Measurements from ENCODE around the gene JMJD4. TPM values are rescaled to one million over a fixed set of nuclear protein-coding genes. Genes with fewer than 3 reads are reported as not detected.

The JMJD4 gene
- total RNA-seq, 3 donors from 2014 or later, result 42.2 to 49.0 (median 45.4) TPM

- peak overlapping the region; percentile 92 for H3K4me3 Mint-ChIP-seq
- no peaks in the 10 kb centered on the region for H3K9me3 Mint-ChIP-seq
- H3K36me3 Mint-ChIP-seq (ENCODE audit: insufficient read depth), result peaks cover 5% of the 10 kb centered on the region
- ATAC-seq (peak in 1 of 2 donors; percentile 55), DNase-seq (no peak)
- no peaks in the 10 kb centered on the region for H3K27me3 Mint-ChIP-seq (ENCODE audit: low read depth)
- H3K4me1 Mint-ChIP-seq (ENCODE audit: low read depth), result peaks cover 39% of the 10 kb centered on the region
These were observed 610 bp upstream of the JMJD4 start for GRCh38 chr1:227735539-227736285.

GRCh38 chr1:227734546-227734855 is 601 bp downstream of the JMJD4 start:
- peak overlapping the region; percentile 92 for H3K4me3 Mint-ChIP-seq
- H3K4me1 Mint-ChIP-seq (ENCODE audit: low read depth), result peaks cover 36% of the 10 kb centered on the region
- H3K9me3 Mint-ChIP-seq, result no peaks in the 10 kb centered on the region
- ATAC-seq (peak; percentile 0 to 4), DNase-seq (no peak)
- H3K27me3 Mint-ChIP-seq (ENCODE audit: low read depth), result no peaks in the 10 kb centered on the region
- H3K36me3 Mint-ChIP-seq (ENCODE audit: insufficient read depth), result peaks cover 5% of the 10 kb centered on the region

GRCh38 chr1:227733751-227734545 is 1.2 kb downstream of the JMJD4 start:
- no peak for DNase-seq
- no peaks in the 10 kb centered on the region for H3K27me3 Mint-ChIP-seq (ENCODE audit: low read depth)
- peaks cover 42% of the 10 kb centered on the region for H3K4me1 Mint-ChIP-seq (ENCODE audit: low read depth)
- H3K36me3 Mint-ChIP-seq (ENCODE audit: insufficient read depth), result peaks cover 5% of the 10 kb centered on the region
- H3K9me3 Mint-ChIP-seq, result no peaks in the 10 kb centered on the region
- peak overlapping the region; percentile 92 for H3K4me3 Mint-ChIP-seq
- no peak for ATAC-seq

- peaks cover 47% of the 10 kb centered on the region for H3K4me1 Mint-ChIP-seq (ENCODE audit: low read depth)
- H3K27me3 Mint-ChIP-seq (ENCODE audit: low read depth), result no peaks in the 10 kb centered on the region
- H3K36me3 Mint-ChIP-seq (ENCODE audit: insufficient read depth), result peaks cover 4% of the 10 kb centered on the region
- H3K9me3 Mint-ChIP-seq, result no peaks in the 10 kb centered on the region
- ATAC-seq (no peak), DNase-seq (no peak)
- H3K4me3 Mint-ChIP-seq, result peak overlapping the region; percentile 92
These were observed 1.8 kb downstream of the JMJD4 start for GRCh38 chr1:227733309-227733705.

- H3K4me1 Mint-ChIP-seq (ENCODE audit: low read depth), result peaks cover 50% of the 10 kb centered on the region
- no peak for DNase-seq
- peak overlapping the region; percentile 92 for H3K4me3 Mint-ChIP-seq
- H3K36me3 Mint-ChIP-seq (ENCODE audit: insufficient read depth), result peaks cover 3% of the 10 kb centered on the region
- no peaks in the 10 kb centered on the region for H3K27me3 Mint-ChIP-seq (ENCODE audit: low read depth)
- no peaks in the 10 kb centered on the region for H3K9me3 Mint-ChIP-seq
- no peak for ATAC-seq
These were observed 2.4 kb downstream of the JMJD4 start for GRCh38 chr1:227732586-227733308.

- ATAC-seq (no peak), DNase-seq (no peak)
- no peaks in the 10 kb centered on the region for H3K27me3 Mint-ChIP-seq (ENCODE audit: low read depth)
- no peaks in the 10 kb centered on the region for H3K9me3 Mint-ChIP-seq
- H3K4me1 Mint-ChIP-seq (ENCODE audit: low read depth), result peaks cover 43% of the 10 kb centered on the region
- H3K4me3 Mint-ChIP-seq, result no peak overlapping the region
- H3K36me3 Mint-ChIP-seq (ENCODE audit: insufficient read depth), result no peaks in the 10 kb centered on the region
These were observed 3.2 kb downstream of the JMJD4 start for GRCh38 chr1:227731696-227732585.

GRCh38 chr1:227731241-227731677 is 3.8 kb downstream of the JMJD4 start:
- Mint-ChIP-seq H3K9me3 (no peaks in the 10 kb centered on the region), H3K27me3 (ENCODE audit: low read depth) (no peaks in the 10 kb centered on the region), H3K36me3 (ENCODE audit: insufficient read depth) (no peaks in the 10 kb centered on the region), H3K4me1 (ENCODE audit: low read depth) (peaks cover 40% of the 10 kb centered on the region), H3K4me3 (no peak overlapping the region)
- ATAC-seq, result no peak
- no peak for DNase-seq

- Mint-ChIP-seq H3K4me1 (ENCODE audit: low read depth) (peaks cover 38% of the 10 kb centered on the region), H3K9me3 (no peaks in the 10 kb centered on the region), H3K27me3 (ENCODE audit: low read depth) (no peaks in the 10 kb centered on the region), H3K36me3 (ENCODE audit: insufficient read depth) (no peaks in the 10 kb centered on the region), H3K4me3 (no peak overlapping the region)
- DNase-seq (no peak), ATAC-seq (no peak)
These were observed 4.4 kb downstream of the JMJD4 start for GRCh38 chr1:227730630-227731151.

GRCh38 chr1:227729881-227730629 is 5.0 kb downstream of the JMJD4 start:
- ATAC-seq (no peak), DNase-seq (no peak)
- Mint-ChIP-seq H3K4me1 (ENCODE audit: low read depth) (peaks cover 38% of the 10 kb centered on the region), H3K27me3 (ENCODE audit: low read depth) (no peaks in the 10 kb centered on the region), H3K36me3 (ENCODE audit: insufficient read depth) (no peaks in the 10 kb centered on the region), H3K9me3 (no peaks in the 10 kb centered on the region), H3K4me3 (peak overlapping the region; percentile 35)

GRCh38 chr1:227729144-227729880 is 5.8 kb downstream of the JMJD4 start:
- DNase-seq (no peak), ATAC-seq (no peak)
- Mint-ChIP-seq H3K36me3 (ENCODE audit: insufficient read depth) (no peaks in the 10 kb centered on the region), H3K27me3 (ENCODE audit: low read depth) (no peaks in the 10 kb centered on the region), H3K9me3 (no peaks in the 10 kb centered on the region), H3K4me1 (ENCODE audit: low read depth) (peaks cover 34% of the 10 kb centered on the region), H3K4me3 (peak overlapping the region; percentile 81)

GRCh38 chr1:227728892-227729143 is 6.3 kb downstream of the JMJD4 start:
- peaks cover 4% of the 10 kb centered on the region for H3K9me3 Mint-ChIP-seq
- DNase-seq, result no peak

GRCh38 chr1:227728059-227728891 is 6.8 kb downstream of the JMJD4 start:
- H3K27me3 Mint-ChIP-seq (ENCODE audit: low read depth), result no peaks in the 10 kb centered on the region
- peak overlapping the region; percentile 81 for H3K4me3 Mint-ChIP-seq
- no peaks in the 10 kb centered on the region for H3K36me3 Mint-ChIP-seq (ENCODE audit: insufficient read depth)
- peak; percentile 64 for DNase-seq
- ATAC-seq, result peak; percentile 57 to 66
- H3K9me3 Mint-ChIP-seq, result peaks cover 4% of the 10 kb centered on the region
- peaks cover 24% of the 10 kb centered on the region for H3K4me1 Mint-ChIP-seq (ENCODE audit: low read depth)

More at GRCh38 chr1:227728892-227729143, 6.3 kb downstream of the JMJD4 start:
- Mint-ChIP-seq H3K4me3 (peak overlapping the region; percentile 81), H3K4me1 (ENCODE audit: low read depth) (peaks cover 30% of the 10 kb centered on the region), H3K27me3 (ENCODE audit: low read depth) (no peaks in the 10 kb centered on the region), H3K36me3 (ENCODE audit: insufficient read depth) (no peaks in the 10 kb centered on the region)
- ATAC-seq, result peak; percentile 9 to 12
